Measurements from ENCODE around the gene UBE3C.

UBE3C gene

GRCh38 chr7:157281221-157281998 lies 142.7 kb downstream of the UBE3C start:
- Histone ChIP-seq H3K36me3 (ENCODE audit: control insufficient read depth, insufficient read depth, low read length, severe bottlenecking) (no peaks in the 10 kb centered on the region), H3K4me3 (ENCODE audit: low read length) (no peak overlapping the region), H3K9me3 (ENCODE audit: control insufficient read depth, low read length) (no peaks in the 10 kb centered on the region)

GRCh38 chr7:157282141-157282801 lies 143.5 kb downstream of the UBE3C start:
- H3K4me3 ChIP-seq (ENCODE audit: low read length) = no peak overlapping the region
- H3K27me3 ChIP-seq (replicated peaks; ENCODE audit: control insufficient read depth, insufficient read depth, low read length) = no peaks in the 10 kb centered on the region
- H3K36me3 ChIP-seq (ENCODE audit: control insufficient read depth, insufficient read depth, low read length, severe bottlenecking) = no peaks in the 10 kb centered on the region
- no peaks in the 10 kb centered on the region for H3K9me3 ChIP-seq (ENCODE audit: control insufficient read depth, low read length)
- DNase-seq (ENCODE audit: low read depth) = no peak
- H3K4me1 ChIP-seq (ENCODE audit: control insufficient read depth, insufficient read depth, low read length) = peaks cover 13% of the 10 kb centered on the region
- H3K9ac ChIP-seq (ENCODE audit: low read length) = no peak overlapping the region

More at GRCh38 chr7:157281221-157281998, 142.7 kb downstream of the UBE3C start:
- H3K27me3 ChIP-seq (replicated peaks; ENCODE audit: control insufficient read depth, insufficient read depth, low read length) = no peaks in the 10 kb centered on the region
- peaks cover 13% of the 10 kb centered on the region for H3K4me1 ChIP-seq (ENCODE audit: control insufficient read depth, insufficient read depth, low read length)
- no peak for DNase-seq (ENCODE audit: low read depth)
- H3K9ac ChIP-seq (ENCODE audit: low read length) = no peak overlapping the region

GRCh38 chr7:157284229-157285014 lies 145.7 kb downstream of the UBE3C start:
- no peak overlapping the region for H3K9ac ChIP-seq (ENCODE audit: low read length)
- H3K4me1 ChIP-seq (ENCODE audit: control insufficient read depth, insufficient read depth, low read length) = peaks cover 9% of the 10 kb centered on the region
- H3K27me3 ChIP-seq (replicated peaks; ENCODE audit: control insufficient read depth, insufficient read depth, low read length) = no peaks in the 10 kb centered on the region
- DNase-seq (ENCODE audit: low read depth) = no peak
- H3K9me3 ChIP-seq (ENCODE audit: control insufficient read depth, low read length) = peaks cover 8% of the 10 kb centered on the region
- no peaks in the 10 kb centered on the region for H3K36me3 ChIP-seq (ENCODE audit: control insufficient read depth, insufficient read depth, low read length, severe bottlenecking)
- no peak overlapping the region for H3K4me3 ChIP-seq (ENCODE audit: low read length)

- DNase-seq (ENCODE audit: low read depth) = no peak
- Histone ChIP-seq H3K9me3 (ENCODE audit: control insufficient read depth, low read length) (peaks cover 8% of the 10 kb centered on the region), H3K9ac (ENCODE audit: low read length) (no peak overlapping the region), H3K36me3 (ENCODE audit: control insufficient read depth, insufficient read depth, low read length, severe bottlenecking) (no peaks in the 10 kb centered on the region), H3K4me1 (ENCODE audit: control insufficient read depth, insufficient read depth, low read length) (no peaks in the 10 kb centered on the region), H3K4me3 (ENCODE audit: low read length) (no peak overlapping the region), H3K27me3 (replicated peaks; ENCODE audit: control insufficient read depth, insufficient read depth, low read length) (peaks cover 8% of the 10 kb centered on the region)
Observed at GRCh38 chr7:157291404-157292080, 152.8 kb downstream of the UBE3C start.

- no peaks in the 10 kb centered on the region for H3K36me3 ChIP-seq (ENCODE audit: control insufficient read depth, insufficient read depth, low read length, severe bottlenecking)
- H3K4me1 ChIP-seq (ENCODE audit: control insufficient read depth, insufficient read depth, low read length) = no peaks in the 10 kb centered on the region
- H3K27me3 ChIP-seq (replicated peaks; ENCODE audit: control insufficient read depth, insufficient read depth, low read length) = peaks cover 8% of the 10 kb centered on the region
- no peak overlapping the region for H3K4me3 ChIP-seq (ENCODE audit: low read length)
- H3K9me3 ChIP-seq (ENCODE audit: control insufficient read depth, low read length) = peaks cover 8% of the 10 kb centered on the region
- DNase-seq (ENCODE audit: low read depth) = no peak
- no peak overlapping the region for H3K9ac ChIP-seq (ENCODE audit: low read length)
Observed at GRCh38 chr7:157292258-157292657, 153.5 kb downstream of the UBE3C start.

DNA sequence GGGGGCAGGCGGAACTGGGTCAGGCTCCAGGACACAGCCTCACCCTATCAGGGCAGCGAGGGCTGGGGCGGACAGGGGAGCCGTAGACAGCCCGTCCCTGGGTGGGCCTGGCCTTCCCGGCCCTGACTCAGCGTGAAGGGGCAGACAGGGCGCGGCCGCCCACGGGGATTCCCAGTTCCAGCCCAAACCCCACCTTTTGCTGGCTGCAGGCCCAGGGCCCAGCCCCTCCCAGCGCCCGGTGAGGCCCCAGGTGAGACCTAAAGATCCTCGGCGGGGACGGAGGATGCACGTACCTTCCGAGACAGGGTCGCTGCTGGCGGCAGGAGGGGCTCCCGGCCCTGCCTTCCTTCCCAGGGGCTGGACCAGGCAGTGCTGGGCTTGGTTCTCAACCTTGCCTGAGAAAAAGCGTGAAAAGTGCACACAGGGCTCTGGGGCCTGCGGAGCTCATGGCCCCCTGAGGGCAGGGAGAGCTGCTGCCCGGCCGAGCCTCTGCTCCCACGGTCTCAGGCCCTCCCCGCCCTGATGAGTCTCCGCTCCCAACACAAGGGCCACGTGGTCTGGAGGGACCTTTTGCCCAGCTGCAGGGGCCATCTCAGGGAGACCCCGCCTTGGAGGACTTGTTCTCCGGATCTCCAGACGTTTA lies 154.2 kb downstream of the UBE3C start:
- no peak overlapping the region for H3K4me3 ChIP-seq (ENCODE audit: low read length)
- no peak for DNase-seq (ENCODE audit: low read depth)

DNA sequence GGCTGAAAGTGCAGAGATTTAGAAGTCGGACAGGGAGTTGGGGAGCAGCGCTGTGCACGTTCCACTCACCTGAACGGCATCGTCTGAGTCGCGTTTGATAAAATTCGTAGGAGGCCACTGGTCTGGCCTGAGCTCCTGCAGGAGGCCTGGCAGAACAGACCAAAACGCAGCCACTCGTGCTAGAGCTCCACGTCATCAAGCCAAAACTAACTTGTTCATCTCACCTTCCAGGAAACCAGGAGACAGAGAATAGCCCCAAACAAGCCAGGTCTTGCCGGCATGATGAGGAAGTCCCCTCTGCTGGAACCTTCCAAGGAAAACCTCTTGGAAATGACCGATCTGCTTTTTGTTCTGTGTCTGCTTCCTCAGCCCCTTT lies 154.7 kb downstream of the UBE3C start:
- H3K27me3 ChIP-seq (replicated peaks; ENCODE audit: control insufficient read depth, insufficient read depth, low read length) = peaks cover 8% of the 10 kb centered on the region
- H3K9me3 ChIP-seq (ENCODE audit: control insufficient read depth, low read length) = peaks cover 7% of the 10 kb centered on the region
- DNase-seq (ENCODE audit: low read depth) = no peak
- no peak overlapping the region for H3K4me3 ChIP-seq (ENCODE audit: low read length)
- H3K4me1 ChIP-seq (ENCODE audit: control insufficient read depth, insufficient read depth, low read length) = no peaks in the 10 kb centered on the region
- H3K36me3 ChIP-seq (ENCODE audit: control insufficient read depth, insufficient read depth, low read length, severe bottlenecking) = no peaks in the 10 kb centered on the region
- H3K9ac ChIP-seq (ENCODE audit: low read length) = no peak overlapping the region

More for the DNA sequence above, 154.2 kb downstream of the UBE3C start:
- H3K36me3 ChIP-seq (ENCODE audit: control insufficient read depth, insufficient read depth, low read length, severe bottlenecking) = no peaks in the 10 kb centered on the region
- no peak overlapping the region for H3K9ac ChIP-seq (ENCODE audit: low read length)
- H3K9me3 ChIP-seq (ENCODE audit: control insufficient read depth, low read length) = peaks cover 8% of the 10 kb centered on the region
- no peaks in the 10 kb centered on the region for H3K4me1 ChIP-seq (ENCODE audit: control insufficient read depth, insufficient read depth, low read length)
- peaks cover 8% of the 10 kb centered on the region for H3K27me3 ChIP-seq (replicated peaks; ENCODE audit: control insufficient read depth, insufficient read depth, low read length)

GRCh38 chr7:157294773-157295172 lies 156.0 kb downstream of the UBE3C start:
- H3K4me3 ChIP-seq (ENCODE audit: low read length) = no peak overlapping the region
- H3K27me3 ChIP-seq (replicated peaks; ENCODE audit: control insufficient read depth, insufficient read depth, low read length) = peaks cover 8% of the 10 kb centered on the region
- H3K9me3 ChIP-seq (ENCODE audit: control insufficient read depth, low read length) = no peaks in the 10 kb centered on the region
- H3K36me3 ChIP-seq (ENCODE audit: control insufficient read depth, insufficient read depth, low read length, severe bottlenecking) = no peaks in the 10 kb centered on the region
- no peak for DNase-seq (ENCODE audit: low read depth)
- H3K4me1 ChIP-seq (ENCODE audit: control insufficient read depth, insufficient read depth, low read length) = no peaks in the 10 kb centered on the region
- H3K9ac ChIP-seq (ENCODE audit: low read length) = no peak overlapping the region

- no peaks in the 10 kb centered on the region for H3K4me1 ChIP-seq (ENCODE audit: control insufficient read depth, insufficient read depth, low read length)
- DNase-seq (ENCODE audit: low read depth) = no peak
- H3K9me3 ChIP-seq (ENCODE audit: control insufficient read depth, low read length) = no peaks in the 10 kb centered on the region
- H3K9ac ChIP-seq (ENCODE audit: low read length) = no peak overlapping the region
- H3K27me3 ChIP-seq (replicated peaks; ENCODE audit: control insufficient read depth, insufficient read depth, low read length) = peaks cover 8% of the 10 kb centered on the region
- H3K36me3 ChIP-seq (ENCODE audit: control insufficient read depth, insufficient read depth, low read length, severe bottlenecking) = no peaks in the 10 kb centered on the region
- H3K4me3 ChIP-seq (ENCODE audit: low read length) = no peak overlapping the region
Observed at GRCh38 chr7:157295338-157295737, 156.6 kb downstream of the UBE3C start.

DNA sequence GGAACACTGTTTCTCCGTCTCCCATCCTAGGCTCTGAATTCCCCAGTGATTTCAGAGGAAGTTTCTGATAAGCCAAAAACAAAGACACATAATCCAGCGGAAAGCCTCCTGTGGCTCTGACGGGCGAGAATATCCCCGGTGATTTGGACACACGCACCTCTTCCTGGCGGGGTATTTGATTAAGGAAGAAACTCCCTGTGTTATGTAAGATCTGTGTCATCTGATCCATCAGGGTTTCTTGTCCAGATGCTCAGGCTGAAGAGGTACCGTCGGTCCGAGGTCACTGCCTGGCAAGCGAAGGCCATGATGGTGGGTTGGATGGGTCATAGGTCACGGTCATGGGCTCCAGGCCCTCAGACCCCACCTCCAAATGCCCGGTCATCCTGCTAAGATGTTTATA lies 158.5 kb downstream of the UBE3C start:
- H3K27me3 ChIP-seq (replicated peaks; ENCODE audit: control insufficient read depth, insufficient read depth, low read length) = peaks cover 3% of the 10 kb centered on the region
- no peaks in the 10 kb centered on the region for H3K4me1 ChIP-seq (ENCODE audit: control insufficient read depth, insufficient read depth, low read length)
- no peak overlapping the region for H3K9ac ChIP-seq (ENCODE audit: low read length)
- DNase-seq (ENCODE audit: low read depth) = no peak
- H3K4me3 ChIP-seq (ENCODE audit: low read length) = no peak overlapping the region
- H3K36me3 ChIP-seq (ENCODE audit: control insufficient read depth, insufficient read depth, low read length, severe bottlenecking) = no peaks in the 10 kb centered on the region
- H3K9me3 ChIP-seq (ENCODE audit: control insufficient read depth, low read length) = no peaks in the 10 kb centered on the region

Data from adipocyte (in vitro differentiated cells).